SIG-M5 (cell line): ENCODE measurements around the gene SUCLA2.

Experiments
- DNase-seq: peaks from one replicate; lab custom pipeline; 2025; lab: John Stamatoyannopoulos, UW

SUCLA2 gene

GRCh38 chr13:47901441-47901840 lies 99.6 kb downstream of the SUCLA2 start:
- no peak for DNase-seq

GRCh38 chr13:47898080-47898479 lies 103.0 kb downstream of the SUCLA2 start:
- DNase-seq: no peak

GRCh38 chr13:47897411-47898050 lies 103.5 kb downstream of the SUCLA2 start:
- no peak for DNase-seq

- DNase-seq: no peak
Measured at GRCh38 chr13:47896546-47896945, 104.5 kb downstream of the SUCLA2 start.

GRCh38 chr13:47896111-47896510 lies 105.0 kb downstream of the SUCLA2 start:
- no peak for DNase-seq

GRCh38 chr13:47893527-47893926 lies 107.5 kb downstream of the SUCLA2 start:
- no peak for DNase-seq
